Kidney tubule cell (primary cell): ENCODE results near the gene EVX2.

Experiments
- DNase-seq: peaks from one replicate; pipeline ENCODE4 v3.0.0-alpha.2; 2018; ENCODE audit warnings: low spot score

EVX2 gene

GRCh38 chr2:176066645-176067588 is 16.8 kb downstream of the EVX2 start:
- DNase-seq = no peak

GRCh38 chr2:176063958-176064357 is 19.8 kb downstream of the EVX2 start:
- DNase-seq = no peak

- DNase-seq = no peak
Observed at GRCh38 chr2:176056406-176056805, 27.4 kb downstream of the EVX2 start.

GRCh38 chr2:176039375-176039774 is 44.4 kb downstream of the EVX2 start:
- no peak for DNase-seq

GRCh38 chr2:176038694-176039093 is 45.1 kb downstream of the EVX2 start:
- DNase-seq = no peak

- no peak for DNase-seq
Observed at GRCh38 chr2:176035013-176035691, 48.6 kb downstream of the EVX2 start.

GRCh38 chr2:176027806-176028205 is 56.0 kb downstream of the EVX2 start:
- no peak for DNase-seq
